Measurements from ENCODE around the gene ZNF367. TPM values are rescaled to one million over a fixed set of nuclear protein-coding genes. Genes with fewer than 3 reads are reported as not detected.

The ZNF367 gene
- total RNA-seq, 4 donors from 2014 or later, result 0.15 to 5.1 (median 1.7) TPM

DNA sequence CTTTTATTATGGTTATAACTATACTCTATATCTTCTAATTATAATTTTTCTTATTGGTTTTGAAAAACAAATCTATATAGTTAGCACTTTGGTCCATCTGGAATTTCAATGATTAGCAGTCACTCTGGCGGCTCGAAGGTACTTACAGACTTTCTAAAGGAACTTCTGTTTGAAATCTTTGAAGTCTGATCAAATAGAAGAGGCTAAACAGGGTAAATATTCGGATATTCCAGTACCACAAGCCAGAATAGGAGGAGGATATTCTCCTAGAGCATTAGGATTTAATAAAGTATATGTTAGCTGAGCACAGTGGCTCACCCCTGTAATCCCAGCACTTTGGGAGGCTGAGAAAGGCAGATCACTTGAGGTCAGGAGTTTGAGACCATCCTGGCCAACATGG lies 77.5 kb downstream of the ZNF367 start:
- intact Hi-C loops (cut with DNase I; ENCODE audit: low total_unique reads) (no loop called here), in situ Hi-C loops (cut with MboI; ENCODE audit: low sequenced_read_pairs in 4 of 4) (loop anchor here in 1 of 4 donors (25.0 kb wide), 1 partner anchor 322 kb away; the partner anchor contains the start of gene PRXL2C)
- ATAC-seq, result no peak
- no peaks in the 10 kb centered on the region for H3K9me3 ChIP-seq
- peaks cover 0 to 7% of the 10 kb centered on the region in 2 donors for H3K4me1 ChIP-seq
- H3K36me3 ChIP-seq, result no peaks in the 10 kb centered on the region
- DNase-seq, result no peak
- no peak overlapping the region for H3K27ac ChIP-seq
- TF ChIP-seq POLR2A (IDR thresholded peaks at IDR 0.05), result no peak
- no peak for TF ChIP-seq CTCF (IDR thresholded peaks at IDR 0.05 in 4 of 5, conservative IDR thresholded peaks at IDR 0.05 in 1 of 5)
- H3K4me3 ChIP-seq, result no peak overlapping the region
- no peaks in the 10 kb centered on the region for H3K27me3 ChIP-seq

DNA sequence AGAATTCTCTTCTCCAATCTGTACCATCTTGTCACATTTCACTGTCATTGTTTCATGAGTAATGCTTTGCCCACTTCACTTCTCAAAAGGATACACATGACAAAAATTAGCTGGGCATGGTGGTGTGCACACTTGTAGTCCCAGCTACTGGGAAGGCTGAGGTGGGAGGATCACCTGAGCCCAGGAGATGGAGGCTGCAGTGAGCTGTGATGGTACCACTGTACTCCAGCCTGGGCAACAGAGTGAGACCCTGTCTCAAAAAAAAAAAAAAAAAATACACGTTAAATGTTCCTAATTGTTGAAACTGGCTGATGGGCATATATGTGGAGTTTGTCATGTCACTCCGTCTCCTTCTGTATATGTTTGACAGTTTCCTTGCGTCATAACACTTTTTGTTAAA lies 79.9 kb downstream of the ZNF367 start:
- intact Hi-C loops (cut with DNase I; ENCODE audit: low total_unique reads) (no loop called here), in situ Hi-C loops (cut with MboI; ENCODE audit: low sequenced_read_pairs in 4 of 4) (loop anchor here in 2 of 4 donors (10.0 to 25.0 kb wide), 2 partner anchors 324 to 327 kb away; partner anchors contain the start of gene PRXL2C (in 1 of the 2))
- Histone ChIP-seq H3K36me3 (no peaks in the 10 kb centered on the region), H3K4me1 (no peaks in the 10 kb centered on the region), H3K27ac (no peak overlapping the region), H3K27me3 (no peaks in the 10 kb centered on the region), H3K9me3 (no peaks in the 10 kb centered on the region), H3K4me3 (no peak overlapping the region)
- no peak for TF ChIP-seq CTCF (IDR thresholded peaks at IDR 0.05 in 4 of 5, conservative IDR thresholded peaks at IDR 0.05 in 1 of 5)
- no peak for TF ChIP-seq POLR2A (IDR thresholded peaks at IDR 0.05)
- no peak for DNase-seq
- no peak for ATAC-seq

Other genes starting within 250 kb of the ZNF367 start
- gene HSD17B3, start 116.2 kb downstream of the ZNF367 start, total RNA-seq, result not detected
- gene SLC35D2, start 34.7 kb downstream of the ZNF367 start, total RNA-seq, result 1 to 10 TPM; 3.0 to 9.0 (median 6.8) TPM
- gene HABP4, start 31.8 kb upstream of the ZNF367 start, total RNA-seq, result 10 to 100 TPM in 3 of 4 donors, 1 to 10 TPM in 1; 6.2 to 19.3 (median 12.3) TPM
- gene CDC14B, start 201.5 kb upstream of the ZNF367 start, total RNA-seq, result 1 to 10 TPM; 2.0 to 9.4 (median 5.5) TPM
- 10 to 100 TPM; 16.9 to 29.4 (median 23.8) TPM for gene PRXL2C, start 236.9 kb upstream of the ZNF367 start, total RNA-seq

All from gastrocnemius medialis (tissue), 4 donors.